Measurements from ENCODE around the gene IGIP. TPM values are rescaled to one million over a fixed set of nuclear protein-coding genes. Genes with fewer than 3 reads are reported as not detected.

IGIP gene
- total and polyA plus RNA-seq, 2 donors (not counting 3 experiments of a cell fraction or from before 2014, with no cell fraction given): 0.86 to 3.3 TPM

DNA sequence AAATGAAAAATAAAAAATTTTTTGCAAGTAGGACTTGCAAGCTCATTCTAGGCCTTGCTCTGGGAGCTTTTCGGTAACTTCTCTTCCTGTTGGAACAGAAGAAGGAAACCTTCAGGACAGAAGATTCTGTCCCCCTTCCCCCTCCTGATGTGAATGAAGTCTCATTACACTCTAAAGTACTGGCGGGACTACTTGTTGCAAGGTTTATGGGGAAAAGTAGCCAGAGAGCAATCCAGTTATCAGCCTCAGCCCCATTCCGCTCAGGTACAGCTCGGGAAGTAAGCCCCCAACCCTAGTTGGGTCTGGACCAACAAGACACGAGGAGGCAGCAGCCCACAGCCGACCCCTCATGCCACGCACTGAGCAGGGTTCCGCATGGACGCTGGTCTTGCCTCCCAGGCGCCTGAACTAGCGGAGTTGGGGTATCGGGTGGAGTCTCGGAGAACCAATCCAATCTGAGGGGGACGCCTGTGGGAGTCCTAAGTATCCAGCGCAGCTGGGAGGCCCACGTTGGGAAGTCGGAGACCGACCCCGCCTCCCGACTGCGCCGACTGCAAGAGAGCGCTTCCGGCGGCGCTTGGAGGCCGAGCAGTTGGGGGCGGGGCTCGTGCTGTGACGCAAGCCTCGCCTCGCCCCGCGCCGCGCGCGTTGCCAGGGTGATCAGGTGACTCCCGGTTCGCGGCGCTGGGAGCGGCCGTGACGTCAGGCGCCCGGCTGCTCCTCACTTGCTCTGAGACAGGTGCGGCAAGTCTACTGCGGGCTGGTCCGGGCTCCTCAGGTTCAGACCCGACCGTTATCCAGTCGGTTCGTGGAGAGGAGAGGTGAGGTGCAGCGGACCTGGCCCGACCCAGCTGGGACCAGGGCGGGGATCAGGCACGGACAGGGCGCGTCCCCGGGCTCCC is 49.0 kb downstream of the IGIP start, which contains the start of gene CYSTM1:
Gene CYSTM1 (plus strand): TSS at position 724 of the 902 bp plus-strand sequence. CDS start 19,278 bp downstream, outside the sequence.
- no peaks in the 10 kb centered on the region for H3K79me2 ChIP-seq (ENCODE audit: control insufficient read depth, insufficient read depth, low read length)

DNA sequence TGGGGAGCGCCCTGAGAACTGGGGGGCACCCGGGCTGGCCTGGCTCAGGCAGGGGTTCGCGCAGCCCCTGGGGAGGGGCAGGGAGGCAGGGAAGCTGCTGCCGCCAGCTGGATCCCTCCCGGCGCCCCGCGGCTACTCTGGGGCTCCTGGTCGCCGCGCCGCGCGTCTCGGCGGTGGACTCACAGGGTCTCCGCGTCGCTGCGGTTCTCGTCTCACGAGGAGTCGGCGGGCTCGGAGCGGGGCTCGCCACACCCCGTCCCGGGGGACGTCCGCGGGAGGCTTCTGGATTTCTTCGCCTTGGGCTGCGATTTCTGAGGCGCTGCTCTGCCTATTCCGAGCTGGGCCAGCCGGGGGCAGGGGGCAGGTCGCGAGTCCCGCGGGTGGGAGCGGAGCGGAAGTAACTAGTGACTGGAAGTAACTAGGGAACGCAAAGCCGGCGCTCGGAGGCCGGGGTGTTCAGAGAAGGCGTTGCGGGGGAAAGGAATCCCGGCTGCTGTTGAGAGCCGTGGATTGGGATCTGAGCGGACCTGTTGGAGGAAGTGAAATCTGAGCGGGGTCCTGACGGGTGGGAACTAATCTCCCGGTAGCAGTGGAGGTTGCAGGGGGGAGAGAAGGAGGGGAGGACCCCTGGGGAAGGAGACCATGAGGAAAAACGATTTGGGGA is 49.8 kb downstream of the IGIP start:
- Histone ChIP-seq H3K4me3 (replicated peaks in 1 of 3; ENCODE audit: insufficient read depth in 1 of 3, low read depth in 1 of 3, low read length in 3 of 3) (peak overlapping the region; percentile 49 to 100 (median 56)), H3K9me1 (replicated peaks; ENCODE audit: control insufficient read depth, extremely low read depth, insufficient read depth, low read length) (no peaks in the 10 kb centered on the region), H3K27me3 (ENCODE audit: control insufficient read depth in 2 of 2, insufficient read depth in 2 of 2, low read length in 2 of 2) (peaks cover 0 to 1% of the 10 kb centered on the region in 2 experiments), H3K4me2 (ENCODE audit: insufficient read depth, low read length) (peak overlapping the region; percentile 77), H3K27ac (ENCODE audit: insufficient read depth, low read depth, low read length) (peak overlapping the region; percentile 75), H2AFZ (ENCODE audit: low read depth, low read length) (peak overlapping the region; percentile 82), H3K4me1 (ENCODE audit: control insufficient read depth, extremely low read depth, insufficient read depth, low read length) (peaks cover 11% of the 10 kb centered on the region), H4K20me1 (replicated peaks; ENCODE audit: control insufficient read depth, extremely low read depth, insufficient read depth, low read length) (no peaks in the 10 kb centered on the region), H3K9ac (replicated peaks; ENCODE audit: extremely low read depth, insufficient read depth, low read length) (peak overlapping the region; percentile 92), H3K36me3 (ENCODE audit: control insufficient read depth in 2 of 2, extremely low read depth in 1 of 2, insufficient read depth in 2 of 2, low read length in 2 of 2) (no peaks in the 10 kb centered on the region), H3K79me2 (ENCODE audit: control insufficient read depth, insufficient read depth, low read length) (no peaks in the 10 kb centered on the region), H3K9me3 (replicated peaks; ENCODE audit: control insufficient read depth, insufficient read depth, low read length) (no peaks in the 10 kb centered on the region)
- intact Hi-C loops (cut with micrococcal nuclease): loop anchor here (2.0 to 5.0 kb wide), 2 partner anchors 65 to 182 kb away; no protein-coding TSS in a partner anchor
- POLR2A ChIA-PET: no interaction called here
- CTCF ChIA-PET: interaction anchor here (0.7 to 3.1 kb wide), 7 partner anchors 16 to 184 kb away, joined by 3 to 12 read pairs (median 3); no protein-coding TSS in a partner anchor
- no peak for TF ChIP-seq JUN (IDR thresholded peaks at IDR 0.05; ENCODE audit: borderline replicate concordance, insufficient read depth, insufficient read length, low read depth)
- peak in 1 of 2 donors; percentile 35 for TF ChIP-seq CTCF (IDR thresholded peaks at IDR 0.05; ENCODE audit: extremely low read depth in 1 of 2, insufficient read depth in 1 of 2, low read depth in 1 of 2, low read length in 2 of 2)
- BruUV-seq (replicated peaks): no TSS peak
- dilution Hi-C loops (cut with MboI; ENCODE audit: extremely low pct_ligation_motif_present, low sequenced_read_pairs): no loop called here
- peak; percentile 33 for FAIRE-seq
- peak; percentile 65 for DNase-seq (ENCODE audit: low read depth, low spot score)

More for the DNA sequence above, 49.0 kb downstream of the IGIP start, which contains the start of gene CYSTM1:
- no peaks in the 10 kb centered on the region for H3K9me3 ChIP-seq (replicated peaks; ENCODE audit: control insufficient read depth, insufficient read depth, low read length)
- no peaks in the 10 kb centered on the region for H4K20me1 ChIP-seq (replicated peaks; ENCODE audit: control insufficient read depth, extremely low read depth, insufficient read depth, low read length)
- no peaks in the 10 kb centered on the region for H3K36me3 ChIP-seq (ENCODE audit: control insufficient read depth in 2 of 2, extremely low read depth in 1 of 2, insufficient read depth in 2 of 2, low read length in 2 of 2)
- DNase-seq (ENCODE audit: low read depth, low spot score) (peak; percentile 93), FAIRE-seq (peak; percentile 93)
- peak within 1 kb of the TSS; percentile 75 for H3K27ac ChIP-seq (ENCODE audit: insufficient read depth, low read depth, low read length)
- H3K9ac ChIP-seq (replicated peaks; ENCODE audit: extremely low read depth, insufficient read depth, low read length): peak within 1 kb of the TSS; percentile 92
- peaks cover 11% of the 10 kb centered on the region for H3K4me1 ChIP-seq (ENCODE audit: control insufficient read depth, extremely low read depth, insufficient read depth, low read length)
- peaks cover 0 to 1% of the 10 kb centered on the region in 2 experiments for H3K27me3 ChIP-seq (ENCODE audit: control insufficient read depth in 2 of 2, insufficient read depth in 2 of 2, low read length in 2 of 2)
- TSS peak; percentile 59 for BruUV-seq (replicated peaks)
- CTCF ChIA-PET: interaction anchor here (0.7 to 3.1 kb wide), 7 partner anchors 16 to 184 kb away, joined by 3 to 12 read pairs (median 3); no protein-coding TSS in a partner anchor
- peak within 1 kb of the TSS; percentile 77 for H3K4me2 ChIP-seq (ENCODE audit: insufficient read depth, low read length)
- peak within 1 kb of the TSS; percentile 82 for H2AFZ ChIP-seq (ENCODE audit: low read depth, low read length)
- TF ChIP-seq POLR2AphosphoS5 (IDR thresholded peaks at IDR 0.05; ENCODE audit: insufficient read depth, low read depth, low read length): peak; percentile 78
- no peak for TF ChIP-seq GATA2 (IDR thresholded peaks at IDR 0.05; ENCODE audit: insufficient read depth, insufficient read length, low read depth, low read length)
- TF ChIP-seq POLR2A (IDR thresholded peaks at IDR 0.05; ENCODE audit: low read depth, low read length): peak; percentile 69
- no peak for TF ChIP-seq JUN (IDR thresholded peaks at IDR 0.05; ENCODE audit: borderline replicate concordance, insufficient read depth, insufficient read length, low read depth)
- intact Hi-C loops (cut with micrococcal nuclease) (loop anchor here (2.0 to 5.0 kb wide), 2 partner anchors 66 to 183 kb away; no protein-coding TSS in a partner anchor), dilution Hi-C loops (cut with MboI; ENCODE audit: extremely low pct_ligation_motif_present, low sequenced_read_pairs) (no loop called here)
- POLR2A ChIA-PET: interaction anchor here (0.9 kb wide), 1 partner anchor 9 kb away, joined by 4 read pairs; no protein-coding TSS in a partner anchor
- peak within 1 kb of the TSS; percentile 49 to 100 (median 56) for H3K4me3 ChIP-seq (replicated peaks in 1 of 3; ENCODE audit: insufficient read depth in 1 of 3, low read depth in 1 of 3, low read length in 3 of 3)
- no peaks in the 10 kb centered on the region for H3K9me1 ChIP-seq (replicated peaks; ENCODE audit: control insufficient read depth, extremely low read depth, insufficient read depth, low read length)

All from endothelial cell of umbilical vein (primary cell).